ENCODE results near the gene ERCC5.

- no peak for TF ChIP-seq EZH2phosphoT487 (IDR thresholded peaks at IDR 0.05; ENCODE audit: insufficient read depth, low read depth)
- no peak for TF ChIP-seq EZH2 (IDR thresholded peaks at IDR 0.05; ENCODE audit: insufficient read depth, poor library complexity, severe bottlenecking)
Measured at GRCh38 chr13:102878481-102878880, 32.6 kb downstream of the ERCC5 start.

Data from GM23248 (cell line).